ENCODE results near the gene DAAM2. TPM values are rescaled to one million over a fixed set of nuclear protein-coding genes. Genes with fewer than 3 reads are reported as not detected.

Gene DAAM2
- total and polyA plus RNA-seq, 5 experiments from 2014 or later, result not detected

GRCh38 chr6:39793516-39793915 is 1.3 kb downstream of the DAAM2 start:
- H3K27me3 Mint-ChIP-seq, result peaks cover 25 to 63% (median 42%) of the 10 kb centered on the region in 5 donors
- H3K9me3 Mint-ChIP-seq, result peaks cover 0 to 3% (median 0%) of the 10 kb centered on the region in 9 donors
- POLR2A ChIA-PET, result no interaction called here
- no peak for DNase-seq
- no peak for ATAC-seq
- no peak overlapping the region for H3K27ac Mint-ChIP-seq
- H3K4me3 Mint-ChIP-seq, result no peak overlapping the region
- H3K4me1 Mint-ChIP-seq, result peaks cover 0 to 7% (median 0%) of the 10 kb centered on the region in 4 donors
- no peaks in the 10 kb centered on the region for H3K36me3 Mint-ChIP-seq

- H3K4me1 Mint-ChIP-seq, result peaks cover 0 to 7% (median 0%) of the 10 kb centered on the region in 4 donors
- no peak overlapping the region for H3K27ac Mint-ChIP-seq
- ATAC-seq, result no peak
- no peak for DNase-seq
- H3K9me3 Mint-ChIP-seq, result peaks cover 0 to 3% (median 0%) of the 10 kb centered on the region in 9 donors
- H3K27me3 Mint-ChIP-seq, result peaks cover 25 to 63% (median 39%) of the 10 kb centered on the region in 5 donors
- no peaks in the 10 kb centered on the region for H3K36me3 Mint-ChIP-seq
- POLR2A ChIA-PET, result no interaction called here
- no peak overlapping the region for H3K4me3 Mint-ChIP-seq
Observed at GRCh38 chr6:39794231-39794630, 2.1 kb downstream of the DAAM2 start.

GRCh38 chr6:39797751-39798150 is 5.6 kb downstream of the DAAM2 start:
- peaks cover 0 to 3% (median under 1%) of the 10 kb centered on the region in 4 donors for H3K4me1 Mint-ChIP-seq
- no peak overlapping the region for H3K4me3 Mint-ChIP-seq
- ATAC-seq, result no peak
- peaks cover 0 to 3% (median 0%) of the 10 kb centered on the region in 9 donors for H3K9me3 Mint-ChIP-seq
- H3K27me3 Mint-ChIP-seq, result peaks cover 21 to 36% (median 32%) of the 10 kb centered on the region in 5 donors
- POLR2A ChIA-PET, result no interaction called here
- no peaks in the 10 kb centered on the region for H3K36me3 Mint-ChIP-seq
- DNase-seq, result no peak
- no peak overlapping the region for H3K27ac Mint-ChIP-seq

- Mint-ChIP-seq H3K9me3 (no peaks in the 10 kb centered on the region), H3K27ac (peak overlapping the region in 1 of 10 donors; percentile 63), H3K36me3 (no peaks in the 10 kb centered on the region), H3K4me3 (no peak overlapping the region), H3K4me1 (peaks cover 0 to 3% (median 0%) of the 10 kb centered on the region in 4 donors), H3K27me3 (peaks cover 4 to 10% (median 10%) of the 10 kb centered on the region in 5 donors)
- DNase-seq, result no peak
- POLR2A ChIA-PET, result no interaction called here
- no peak for ATAC-seq
Observed at GRCh38 chr6:39800034-39801032, 8.2 kb downstream of the DAAM2 start.

GRCh38 chr6:39801456-39802251 is 9.5 kb downstream of the DAAM2 start:
- H3K36me3 Mint-ChIP-seq, result no peaks in the 10 kb centered on the region
- H3K4me1 Mint-ChIP-seq, result peaks cover 0 to 3% (median 0%) of the 10 kb centered on the region in 4 donors
- DNase-seq, result no peak
- no peak for ATAC-seq
- POLR2A ChIA-PET, result no interaction called here
- H3K9me3 Mint-ChIP-seq, result no peaks in the 10 kb centered on the region
- H3K27me3 Mint-ChIP-seq, result peaks cover 3 to 12% (median 7%) of the 10 kb centered on the region in 5 donors
- no peak overlapping the region for H3K4me3 Mint-ChIP-seq
- no peak overlapping the region for H3K27ac Mint-ChIP-seq

- no peaks in the 10 kb centered on the region for H3K36me3 Mint-ChIP-seq
- ATAC-seq (no peak), DNase-seq (no peak)
- H3K4me3 Mint-ChIP-seq, result no peak overlapping the region
- no peaks in the 10 kb centered on the region for H3K9me3 Mint-ChIP-seq
- H3K27ac Mint-ChIP-seq, result no peak overlapping the region
- H3K4me1 Mint-ChIP-seq, result peaks cover 0 to 3% (median 0%) of the 10 kb centered on the region in 4 donors
- peaks cover 9 to 17% (median 15%) of the 10 kb centered on the region in 5 donors for H3K27me3 Mint-ChIP-seq
- POLR2A ChIA-PET, result no interaction called here
Observed at GRCh38 chr6:39803872-39804271, 11.7 kb downstream of the DAAM2 start.

GRCh38 chr6:39804466-39805065 is 12.4 kb downstream of the DAAM2 start:
- DNase-seq, result no peak
- Mint-ChIP-seq H3K36me3 (no peaks in the 10 kb centered on the region), H3K27me3 (peaks cover 9 to 17% (median 15%) of the 10 kb centered on the region in 5 donors), H3K9me3 (no peaks in the 10 kb centered on the region), H3K4me1 (peaks cover 0 to 3% (median 0%) of the 10 kb centered on the region in 4 donors), H3K27ac (no peak overlapping the region), H3K4me3 (no peak overlapping the region)
- POLR2A ChIA-PET, result no interaction called here
- ATAC-seq, result no peak

- DNase-seq (no peak), ATAC-seq (no peak)
- Mint-ChIP-seq H3K4me3 (no peak overlapping the region), H3K27ac (no peak overlapping the region), H3K9me3 (peaks cover 0 to 3% (median 0%) of the 10 kb centered on the region in 9 donors), H3K4me1 (peaks cover 0 to 3% (median 0%) of the 10 kb centered on the region in 4 donors), H3K36me3 (no peaks in the 10 kb centered on the region), H3K27me3 (peaks cover 11 to 23% (median 15%) of the 10 kb centered on the region in 5 donors)
- POLR2A ChIA-PET, result interaction anchor here (0.7 kb wide), 1 partner anchor 33 kb away, joined by 4 read pairs; no protein-coding TSS in a partner anchor
Observed at GRCh38 chr6:39806278-39806677, 14.1 kb downstream of the DAAM2 start.

GRCh38 chr6:39808346-39808745 is 16.2 kb downstream of the DAAM2 start:
- H3K4me1 Mint-ChIP-seq, result peaks cover 0 to 4% (median 3%) of the 10 kb centered on the region in 4 donors
- ATAC-seq (no peak), DNase-seq (no peak)
- H3K4me3 Mint-ChIP-seq, result no peak overlapping the region
- H3K36me3 Mint-ChIP-seq, result no peaks in the 10 kb centered on the region
- peaks cover 8 to 40% (median 17%) of the 10 kb centered on the region in 5 donors for H3K27me3 Mint-ChIP-seq
- no peak overlapping the region for H3K27ac Mint-ChIP-seq
- POLR2A ChIA-PET, result no interaction called here
- peaks cover 0 to 3% (median 0%) of the 10 kb centered on the region in 9 donors for H3K9me3 Mint-ChIP-seq

- Mint-ChIP-seq H3K36me3 (no peaks in the 10 kb centered on the region), H3K27ac (no peak overlapping the region), H3K4me1 (peaks cover 0 to 8% (median 4%) of the 10 kb centered on the region in 4 donors), H3K27me3 (peaks cover 8 to 41% (median 17%) of the 10 kb centered on the region in 5 donors), H3K4me3 (no peak overlapping the region), H3K9me3 (peaks cover 0 to 3% (median 0%) of the 10 kb centered on the region in 9 donors)
- ATAC-seq (no peak), DNase-seq (no peak)
- POLR2A ChIA-PET, result no interaction called here
Observed at GRCh38 chr6:39808964-39809363, 16.8 kb downstream of the DAAM2 start.

GRCh38 chr6:39811835-39812345 is 19.7 kb downstream of the DAAM2 start:
- Mint-ChIP-seq H3K27me3 (peaks cover 4 to 26% (median 13%) of the 10 kb centered on the region in 5 donors), H3K4me1 (peaks cover 0 to 8% (median 4%) of the 10 kb centered on the region in 4 donors), H3K9me3 (peaks cover 0 to 3% (median 0%) of the 10 kb centered on the region in 9 donors), H3K4me3 (no peak overlapping the region), H3K27ac (no peak overlapping the region), H3K36me3 (no peaks in the 10 kb centered on the region)
- POLR2A ChIA-PET, result no interaction called here
- no peak for DNase-seq
- ATAC-seq, result no peak

GRCh38 chr6:39812496-39812852 is 20.3 kb downstream of the DAAM2 start:
- peaks cover 4 to 25% (median 13%) of the 10 kb centered on the region in 5 donors for H3K27me3 Mint-ChIP-seq
- POLR2A ChIA-PET, result no interaction called here
- peaks cover 0 to 3% (median 0%) of the 10 kb centered on the region in 9 donors for H3K9me3 Mint-ChIP-seq
- no peak overlapping the region for H3K27ac Mint-ChIP-seq
- no peak overlapping the region for H3K4me3 Mint-ChIP-seq
- H3K4me1 Mint-ChIP-seq, result peaks cover 0 to 8% (median 4%) of the 10 kb centered on the region in 4 donors
- no peak for ATAC-seq
- no peak for DNase-seq
- H3K36me3 Mint-ChIP-seq, result no peaks in the 10 kb centered on the region
